HepG2 (cell line): ENCODE data around the gene ATG3. TPM values are rescaled to one million over a fixed set of nuclear protein-coding genes. Genes with fewer than 3 reads are reported as not detected.

ENCODE experiments used
- ATAC-seq: fragments of 200-7000 bp; cut with Tn5 transposase; 3 replicates; pipeline ENCODE4 v1.9.1; 2020; ENCODE audit warnings: mild to moderate bottlenecking, moderate library complexity
- BruUV-seq: library from RNA; stranded (reverse); fragments of 400-500 nt; replicated peaks from 2 replicates; lab custom pipeline; 2021; lab: Mats Ljungman, UMichigan
- CTCF ChIA-PET: fragments of 300-600 bp; formaldehyde crosslinking; extraction: SDS; loops from one replicate; lab custom pipeline; 2021; ENCODE audit warnings: low total read pairs, inconsistent platforms, low intra/inter-chr PET ratio; lab: Yijun Ruan, JAX
- POLR2A ChIA-PET: fragments of 350-600 bp; sonication (Branson Sonifier 250); formaldehyde crosslinking; loops from one replicate; lab custom pipeline; 2020; ENCODE audit warnings: antibody characterized with exemption, inconsistent platforms; lab: Yijun Ruan, JAX
- DNase-seq: peaks from one replicate; pipeline ENCODE4 v3.0.0-alpha.2; 2015; ENCODE audit warnings: low spot score
- FAIRE-seq: peaks from 3 replicates; lab custom pipeline; 2011; peaks lifted over from hg19 to GRCh38; lab: Jason Lieb, UNC
- H2AFZ ChIP-seq: one replicate; pipeline ENCODE4 v1.6.1; 2011; ENCODE audit warnings: low read length, inconsistent platforms
- H3K27ac ChIP-seq: fragments of 300-600 bp; 3 replicates; pipeline ENCODE4 v1.8.0; 2011; ENCODE audit warnings: mixed run types, mild to moderate bottlenecking, mixed read lengths, low read length, inconsistent platforms; ENCODE audit not compliant: insufficient read depth; ENCODE audit errors: extremely low read length
- H3K27me3 ChIP-seq, 2 experiments: fragments of 200-600 bp in 1 of 2; 2 replicates in 1 of 2; 3 replicates in 1 of 2; pipeline versions ENCODE4 v1.6.0 to v1.8.0; 2011; ENCODE audit warnings: low read length in 2 of 2, mild to moderate bottlenecking in 2 of 2, moderate library complexity in 2 of 2, inconsistent platforms in 1 of 2; ENCODE audit not compliant: insufficient read depth in 2 of 2, control insufficient read depth in 1 of 2
- H3K36me3 ChIP-seq, 2 experiments: fragments of 200-600 bp in 1 of 2; replicated peaks in 1 of 2; 2 replicates in 1 of 2; 3 replicates in 1 of 2; pipeline versions ENCODE4 v1.5.1 to v1.8.0; 2011; ENCODE audit warnings: low read length in 2 of 2, inconsistent platforms in 1 of 2; ENCODE audit not compliant: insufficient read depth in 2 of 2, control insufficient read depth in 1 of 2
- H3K4me1 ChIP-seq: 2 replicates; pipeline ENCODE4 v1.5.1; 2012; ENCODE audit warnings: low read length, inconsistent platforms; ENCODE audit not compliant: insufficient read depth
- H3K4me2 ChIP-seq: 2 replicates; pipeline ENCODE4 v1.6.0; 2011; ENCODE audit warnings: low read depth, low read length, inconsistent platforms
- H3K4me3 ChIP-seq, 3 experiments: fragments of 200-600 bp in 1 of 3; sonication (generic), shearing (Covaris generic) in 1 of 3; replicated peaks in 1 of 3; 2 replicates each; pipeline ENCODE4 v1.5.1; 2011 to 2016; ENCODE audit warnings: low read length in 3 of 3, inconsistent platforms in 2 of 3, low read depth in 2 of 3, mild to moderate bottlenecking in 2 of 3, control low read depth in 1 of 3, mixed read lengths in 1 of 3; ENCODE audit not compliant: insufficient read depth in 1 of 3
- H3K79me2 ChIP-seq: one replicate; pipeline ENCODE4 v1.6.1; 2011; ENCODE audit warnings: low read length, inconsistent platforms; ENCODE audit not compliant: insufficient read depth
- H3K9ac ChIP-seq: 2 replicates; pipeline ENCODE4 v1.6.0; 2011; ENCODE audit warnings: mild to moderate bottlenecking, low read depth, low read length, inconsistent platforms; ENCODE audit not compliant: insufficient read depth
- H3K9me3 ChIP-seq: 2 replicates; pipeline ENCODE4 v1.5.1; 2012; ENCODE audit warnings: mild to moderate bottlenecking, low read length
- H4K20me1 ChIP-seq: 2 replicates; pipeline ENCODE4 v1.6.0; 2011; ENCODE audit warnings: inconsistent platforms, mild to moderate bottlenecking, low read length, moderate library complexity; ENCODE audit not compliant: insufficient read depth
- ASH2L ChIP-seq: fragments of 300-600, 200-600 bp; sonication (generic); IDR thresholded peaks from 2 replicates; pipeline ENCODE4 v1.7.0; 2017; ENCODE audit warnings: low read depth, mild to moderate bottlenecking, moderate library complexity, mixed read lengths, low read length; ENCODE audit not compliant: insufficient read length
- KDM2A ChIP-seq: sonication (generic); formaldehyde crosslinking; IDR thresholded peaks from 2 replicates; pipeline ENCODE4 v1.4.0; 2020; ENCODE audit warnings: low read depth, missing genetic modification reagents, borderline replicate concordance
- MAFG ChIP-seq: sonication (generic); formaldehyde crosslinking; IDR thresholded peaks from 2 replicates; pipeline ENCODE4 v1.5.1; 2020; ENCODE audit warnings: mild to moderate bottlenecking, missing genetic modification reagents
- POGZ ChIP-seq: sonication (generic); formaldehyde crosslinking; IDR thresholded peaks from 2 replicates; pipeline ENCODE4 v1.4.0; 2020; ENCODE audit warnings: mild to moderate bottlenecking, missing genetic modification reagents
- PTBP1 ChIP-seq: fragments of 200-400 bp; formaldehyde crosslinking; IDR thresholded peaks from 2 replicates; pipeline ENCODE4 v1.6.1; 2018; ENCODE audit warnings: low read length, low read depth; ENCODE audit not compliant: poor library complexity, severe bottlenecking
- RBAK ChIP-seq: sonication (generic); formaldehyde crosslinking; IDR thresholded peaks from 2 replicates; pipeline ENCODE4 v1.5.1; 2020; ENCODE audit warnings: mild to moderate bottlenecking, missing genetic modification reagents
- RNF219 ChIP-seq: sonication (generic); formaldehyde crosslinking; IDR thresholded peaks from 2 replicates; pipeline ENCODE4 v1.5.0; 2020; ENCODE audit warnings: mild to moderate bottlenecking, missing genetic modification reagents
- TAF15 ChIP-seq: fragments of 200-400 bp; formaldehyde crosslinking; IDR thresholded peaks from one replicate; pipeline ENCODE4 v1.6.1; 2018; ENCODE audit warnings: mild to moderate bottlenecking, low read depth, low read length; ENCODE audit not compliant: poor library complexity, severe bottlenecking
- ZBTB26 ChIP-seq: IDR thresholded peaks from 2 replicates; pipeline ENCODE4 v1.6.1; 2016; ENCODE audit warnings: missing compliant biosample characterization, missing genetic modification reagents, borderline replicate concordance
- ZC3H4 ChIP-seq: sonication (generic); formaldehyde crosslinking; IDR thresholded peaks from 2 replicates; pipeline ENCODE4 v1.4.0; 2020; ENCODE audit warnings: missing genetic modification reagents, borderline replicate concordance
- ZHX1 ChIP-seq: sonication (generic); formaldehyde crosslinking; IDR thresholded peaks from 2 replicates; pipeline ENCODE4 v1.8.1; 2022; ENCODE audit warnings: low read depth, mild to moderate bottlenecking, missing genetic modification reagents
- ZNF513 ChIP-seq: sonication (generic); formaldehyde crosslinking; conservative IDR thresholded peaks from 2 replicates; pipeline ENCODE4 v1.5.0; 2020; ENCODE audit warnings: missing genetic modification reagents
- ZNF720 ChIP-seq: sonication (generic); formaldehyde crosslinking; IDR thresholded peaks from 2 replicates; pipeline ENCODE4 v1.4.0; 2020; ENCODE audit warnings: missing genetic modification reagents
- ZNF816 ChIP-seq: sonication (generic); formaldehyde crosslinking; IDR thresholded peaks from 2 replicates; pipeline ENCODE4 v1.8.0; 2022; ENCODE audit warnings: missing genetic modification reagents, mild to moderate bottlenecking, borderline replicate concordance
- WGBS: methylation state at CpG from one replicate; pipeline ENCODE4 v1.1.6; 2017; ENCODE audit warnings: low lambda C conversion rate; 5-methylcytosine and 5-hydroxymethylcytosine counted together
- in situ Hi-C: cut with HindIII; loops from 2 replicates; pipeline ENCODE4 v1.10.0; 2017; ENCODE audit warnings: low pct_unique_long_range_greater_than_20kb; ENCODE audit not compliant: extremely low pct_ligation_motif_present
- intact Hi-C: fragments of 100-400 bp; cut with micrococcal nuclease; formaldehyde crosslinking; loops from one replicate; pipeline ENCODE4 v1.10.0; 2022; ENCODE audit not compliant: unreplicated experiment
- polyA plus RNA-seq, 8 experiments: library from polyadenylated mRNA; depleted of rRNA in 3 of 8; stranded (reverse) in 7 of 8; unstranded in 1 of 8; fragments of >200 nt; fragmentation: Illumina TruSeq in 4 of 8; extraction: Trizol in 4 of 8; gene quantifications; 2 replicates each; pipeline versions ENCODE4 v1.2.1 to v1.2.3, GENCODE V29; 2011 to 2016; ENCODE audit warnings: low read depth in 4 of 8, missing spikeins in 1 of 8, mixed read lengths in 1 of 8; ENCODE audit not compliant: insufficient read depth in 1 of 8
- total RNA-seq, 5 experiments: library from RNA; depleted of rRNA; stranded (reverse); fragments of >200 nt; fragmentation: Illumina TruSeq; extraction: Trizol; gene quantifications; 2 replicates each; pipeline ENCODE4 v1.2.3, GENCODE V29; 2016; ENCODE audit warnings: low read depth in 1 of 5

Gene ATG3
- total and polyA plus RNA-seq, 2 of the 13 experiments (the other 11 are each of a cell fraction or from before 2014, with no cell fraction given) = 19.6 to 34.8 TPM

GRCh38 chr3:112500621-112501020 is 61.1 kb downstream of the ATG3 start (continued):
- no peak for TF ChIP-seq ZHX1 (CRISPR knock-in tag)

- 31% methylated on average over 12 of the region's 12 CpGs for WGBS
- Histone ChIP-seq H4K20me1 (no peaks in the 10 kb centered on the region), H3K79me2 (no peaks in the 10 kb centered on the region), H3K4me2 (no peak within 1 kb of the TSS), H3K27ac (no peak within 1 kb of the TSS), H3K4me3 (no peak within 1 kb of the TSS), H3K4me1 (no peaks in the 10 kb centered on the region), H3K9ac (no peak within 1 kb of the TSS), H2AFZ (no peak within 1 kb of the TSS), H3K9me3 (no peaks in the 10 kb centered on the region), H3K36me3 (no peaks in the 10 kb centered on the region), H3K27me3 (no peaks in the 10 kb centered on the region)
- BruUV-seq = no TSS peak
- DNase-seq = no peak
- in situ Hi-C loops = no loop called here
- ChIA-PET POLR2A (no interaction called here), CTCF (no interaction called here)
- no peak for FAIRE-seq
- intact Hi-C loops = no loop called here
- ATAC-seq = no peak
- TF ChIP-seq KDM2A (CRISPR knock-in tag) (no peak), ZBTB26 (CRISPR knock-in tag) (no peak), PTBP1 (no peak), ZNF816 (CRISPR knock-in tag) (no peak), TAF15 (no peak), RBAK (CRISPR knock-in tag) (no peak), ZNF513 (CRISPR knock-in tag) (no peak), MAFG (CRISPR knock-in tag) (no peak), RNF219 (CRISPR knock-in tag) (no peak), ZC3H4 (CRISPR knock-in tag) (no peak), ASH2L (no peak), ZNF720 (CRISPR knock-in tag) (no peak), POGZ (CRISPR knock-in tag) (no peak)
Observed at GRCh38 chr3:112498914-112499711, 62.6 kb downstream of the ATG3 start, which contains the start of gene BTLA. Gene BTLA (minus strand): TSS chr3:112499472. CDS start chr3:112499358, 114 bp downstream.
